Measurements from ENCODE around the gene SFSWAP.

- TF ChIP-seq ISL1 (CRISPR knock-in tag; IDR thresholded peaks at IDR 0.05), result no peak
- TF ChIP-seq TOX (CRISPR knock-in tag; IDR thresholded peaks at IDR 0.05; ENCODE audit: borderline replicate concordance), result no peak
- TF ChIP-seq CSRNP3 (CRISPR knock-in tag; IDR thresholded peaks at IDR 0.05), result no peak
These were observed 43.3 kb downstream of the SFSWAP start for GRCh38 chr12:131754184-131754583.

Data from SK-N-SH treated with all-trans-retinoic acid at 6 μM for 48 hours (cell line).